ENCODE measurements around the gene SGMS1. TPM values are rescaled to one million over a fixed set of nuclear protein-coding genes. Genes with fewer than 3 reads are reported as not detected.

SGMS1 gene
- polyA plus RNA-seq, 1 donor (not counting 4 experiments of a cell fraction or from before 2014, with no cell fraction given): 18.3 TPM

GRCh38 chr10:50576245-50576815 lies 47.4 kb downstream of the SGMS1 start:
- Histone ChIP-seq H3K4me1 (ENCODE audit: control insufficient read depth, extremely low read depth, insufficient read depth, low read length) (peaks cover 10% of the 10 kb centered on the region), H3K9me3 (ENCODE audit: control insufficient read depth, low read depth, low read length) (no peaks in the 10 kb centered on the region), H2AFZ (ENCODE audit: control insufficient read depth, low read length) (no peak overlapping the region), H3K27me3 (ENCODE audit: control insufficient read depth, extremely low read depth, insufficient read depth, low read length) (no peaks in the 10 kb centered on the region), H4K20me1 (ENCODE audit: control insufficient read depth, extremely low read depth, insufficient read depth, low read length) (no peaks in the 10 kb centered on the region), H3K9ac (ENCODE audit: control insufficient read depth, extremely low read depth, insufficient read depth, low read length) (no peak overlapping the region), H3K9me1 (ENCODE audit: control insufficient read depth, extremely low read depth, insufficient read depth, low read length) (no peaks in the 10 kb centered on the region), H3K4me2 (ENCODE audit: control insufficient read depth, extremely low read depth, insufficient read depth, low read depth, low read length) (no peak overlapping the region), H3K79me2 (ENCODE audit: control insufficient read depth, insufficient read depth, low read length) (peaks cover 5% of the 10 kb centered on the region), H3K36me3 (ENCODE audit: control insufficient read depth in 2 of 2, extremely low read depth in 1 of 2, insufficient read depth in 2 of 2, low read length in 2 of 2) (no peaks in the 10 kb centered on the region), H3K4me3 (ENCODE audit: control insufficient read depth in 2 of 3, extremely low read depth in 1 of 3, insufficient read depth in 2 of 3, low read depth in 1 of 3, low read length in 3 of 3) (no peak overlapping the region), H3K27ac (ENCODE audit: control insufficient read depth, insufficient read depth, low read length) (no peak overlapping the region)
- dilution Hi-C loops (cut with MboI; ENCODE audit: extremely low pct_ligation_motif_present, low sequenced_read_pairs): no loop called here
- no peak for DNase-seq (ENCODE audit: low read depth, low spot score)
- TF ChIP-seq EZH2 (IDR thresholded peaks at IDR 0.05; ENCODE audit: low read length) (no peak), CTCF (optimal IDR thresholded peaks at IDR 0.05 in 1 of 3, IDR thresholded peaks at IDR 0.05 in 1 of 3, conservative IDR thresholded peaks at IDR 0.05 in 1 of 3; ENCODE audit: extremely low read depth in 1 of 3, insufficient read depth in 2 of 3, low read length in 3 of 3) (no peak)
- no peak for FAIRE-seq

GRCh38 chr10:50575477-50576244 lies 48.1 kb downstream of the SGMS1 start:
- no peaks in the 10 kb centered on the region for H3K9me3 ChIP-seq (ENCODE audit: control insufficient read depth, low read depth, low read length)
- peaks cover 10% of the 10 kb centered on the region for H3K4me1 ChIP-seq (ENCODE audit: control insufficient read depth, extremely low read depth, insufficient read depth, low read length)
- TF ChIP-seq CTCF (optimal IDR thresholded peaks at IDR 0.05 in 1 of 3, IDR thresholded peaks at IDR 0.05 in 1 of 3, conservative IDR thresholded peaks at IDR 0.05 in 1 of 3; ENCODE audit: extremely low read depth in 1 of 3, insufficient read depth in 2 of 3, low read length in 3 of 3) (no peak), EZH2 (IDR thresholded peaks at IDR 0.05; ENCODE audit: low read length) (no peak)
- dilution Hi-C loops (cut with MboI; ENCODE audit: extremely low pct_ligation_motif_present, low sequenced_read_pairs): no loop called here
- H3K9me1 ChIP-seq (ENCODE audit: control insufficient read depth, extremely low read depth, insufficient read depth, low read length): no peaks in the 10 kb centered on the region
- H3K79me2 ChIP-seq (ENCODE audit: control insufficient read depth, insufficient read depth, low read length): peaks cover 5% of the 10 kb centered on the region
- no peak overlapping the region for H3K4me3 ChIP-seq (ENCODE audit: control insufficient read depth in 2 of 3, extremely low read depth in 1 of 3, insufficient read depth in 2 of 3, low read depth in 1 of 3, low read length in 3 of 3)
- H2AFZ ChIP-seq (ENCODE audit: control insufficient read depth, low read length): no peak overlapping the region
- DNase-seq (ENCODE audit: low read depth, low spot score) (no peak), FAIRE-seq (peak; percentile 44)
- no peak overlapping the region for H3K27ac ChIP-seq (ENCODE audit: control insufficient read depth, insufficient read depth, low read length)
- no peak overlapping the region for H3K9ac ChIP-seq (ENCODE audit: control insufficient read depth, extremely low read depth, insufficient read depth, low read length)
- no peaks in the 10 kb centered on the region for H3K36me3 ChIP-seq (ENCODE audit: control insufficient read depth in 2 of 2, extremely low read depth in 1 of 2, insufficient read depth in 2 of 2, low read length in 2 of 2)
- no peaks in the 10 kb centered on the region for H3K27me3 ChIP-seq (ENCODE audit: control insufficient read depth, extremely low read depth, insufficient read depth, low read length)
- H3K4me2 ChIP-seq (ENCODE audit: control insufficient read depth, extremely low read depth, insufficient read depth, low read depth, low read length): no peak overlapping the region
- no peaks in the 10 kb centered on the region for H4K20me1 ChIP-seq (ENCODE audit: control insufficient read depth, extremely low read depth, insufficient read depth, low read length)
